ENCODE data around the gene CSF1R. TPM values are rescaled to one million over a fixed set of nuclear protein-coding genes. Genes with fewer than 3 reads are reported as not detected.

Gene CSF1R
- not detected in 2 replicates for total RNA-seq (2021; fragmentation: NEBNext Ultra II Directional; extraction: Animal tissue kit (Norgen Biotek cat#: 25700))
- polyA plus RNA-seq (2011; rRNA removed): 0.12 TPM in 1 of 2 replicates, not detected in the other
- polyA plus RNA-seq (2011; cell fraction: cytosol; rRNA removed): not detected
- not detected for polyA plus RNA-seq (2011; cell fraction: nucleus; rRNA removed)
- polyA plus RNA-seq (2012, experiment 1 of 2): 0.14 TPM in 1 of 4 replicates, not detected in the others
- polyA plus RNA-seq (2012, experiment 2 of 2): 0.08 TPM
- 0.08 TPM for polyA plus RNA-seq (2013, experiment 1 of 2)
- 0.04 TPM for polyA plus RNA-seq (2013, experiment 2 of 2)
- not detected in 2 replicates for polyA minus RNA-seq (2011; rRNA and poly(A)+ RNA removed)
- polyA minus RNA-seq (2011; cell fraction: cytosol; rRNA and poly(A)+ RNA removed): not detected
- not detected for polyA minus RNA-seq (2011; cell fraction: nucleus; rRNA and poly(A)+ RNA removed)
- long read RNA-seq, experiment 1: 0 reads
- long read RNA-seq, experiment 2: 0 reads

- Histone ChIP-seq H4K5ac (ENCODE audit: insufficient read length, low read depth, low read length) (no peak within 1 kb of the TSS), H2BK12ac (ENCODE audit: low read depth, low read length) (no peak within 1 kb of the TSS), H3K9ac (replicated peaks in 1 of 4; ENCODE audit: extremely low read depth in 1 of 4, low read depth in 3 of 4, low read length in 3 of 4) (no peak within 1 kb of the TSS; a peak in 1 of 7 replicates), H3K79me2 (ENCODE audit: control insufficient read depth in 1 of 2, insufficient read depth in 2 of 2, low read length in 2 of 2) (no peaks in the 10 kb centered on the region), H3K23ac (ENCODE audit: insufficient read length) (no peak within 1 kb of the TSS), H2BK20ac (ENCODE audit: low read length) (no peak within 1 kb of the TSS), H3K14ac (ENCODE audit: insufficient read length) (no peak within 1 kb of the TSS), H2BK5ac (ENCODE audit: low read depth, low read length) (no peak within 1 kb of the TSS), H4K8ac (ENCODE audit: extremely low read depth, insufficient read depth, low read length) (peak within 1 kb of the TSS; percentile 11; the same call in 1 of the 2 replicates), H3K36me3 (ENCODE audit: control insufficient read depth in 2 of 4, insufficient read depth in 4 of 4, low read length in 3 of 4) (no peaks in the 10 kb centered on the region), H2BK120ac (replicated peaks; ENCODE audit: low read depth, low read length) (no peak within 1 kb of the TSS), H3K79me1 (ENCODE audit: low read depth, low read length) (no peaks in the 10 kb centered on the region), H3K27ac (ENCODE audit: low read depth, low read length) (no peak within 1 kb of the TSS), H3K4me3 (ENCODE audit: extremely low read depth in 1 of 4, insufficient read depth in 2 of 4, low read depth in 3 of 4, low read length in 4 of 4) (no peak within 1 kb of the TSS), H3K4ac (replicated peaks; ENCODE audit: insufficient read length, low read depth, low read length) (no peak within 1 kb of the TSS), H3K56ac (replicated peaks; ENCODE audit: insufficient read length, low read depth, low read length) (no peak within 1 kb of the TSS), H3K9me3 (ENCODE audit: insufficient read depth in 2 of 2, low read depth in 1 of 2, low read length in 1 of 2) (no peaks in the 10 kb centered on the region), H3K4me1 (replicated peaks in 1 of 4; ENCODE audit: control insufficient read depth in 3 of 4, insufficient read depth in 4 of 4, low read length in 3 of 4) (peaks cover 0 to 6% (median 1%) of the 10 kb centered on the region in 4 experiments; a peak in 5 of 7 replicates), H4K91ac (replicated peaks; ENCODE audit: insufficient read length, low read length) (no peak within 1 kb of the TSS), H3K18ac (ENCODE audit: extremely low read depth, low read length) (no peak within 1 kb of the TSS), H2AFZ (ENCODE audit: low read length) (no peak within 1 kb of the TSS), H3K4me2 (ENCODE audit: insufficient read depth in 1 of 2, low read depth in 2 of 2, low read length in 2 of 2) (no peak within 1 kb of the TSS), H3K23me2 (ENCODE audit: low read depth, low read length) (no peaks in the 10 kb centered on the region; the same call in 1 of the 2 replicates), H3K27me3 (replicated peaks in 1 of 4; ENCODE audit: control insufficient read depth in 3 of 4, extremely low read depth in 1 of 4, insufficient read depth in 3 of 4, low read length in 3 of 4) (no peaks in the 10 kb centered on the region; a peak in 1 of 7 replicates), H4K20me1 (replicated peaks in 1 of 2; ENCODE audit: control insufficient read depth in 1 of 2, insufficient read depth in 2 of 2, low read length in 2 of 2) (no peaks in the 10 kb centered on the region), H2AK5ac (ENCODE audit: low read depth, low read length) (no peak within 1 kb of the TSS), H2BK15ac (ENCODE audit: low read length) (no peak within 1 kb of the TSS; the same call in 1 of the 2 replicates)
- WGBS, 2 experiments (ENCODE audit: extremely low coverage in 1 of 2, insufficient coverage in 1 of 2, insufficient read length in 1 of 2, insufficient replicate concordance in 2 of 2, low coverage in 1 of 2, low lambda C conversion rate in 2 of 2, missing lambda C conversion rate in 1 of 2): 90% methylated on average over 7 of the region's 9 CpGs; no CpG with 5 or more reads in 1 of the 2 experiments
- ChIA-PET POLR2A (ENCODE audit: partially characterized antibody) (interaction anchor here (1.5 kb wide), 1 partner anchor 9 kb away, joined by 6 read pairs; no protein-coding TSS in a partner anchor), CTCF (ENCODE audit: partially characterized antibody) (interaction anchor here (1.0 to 1.7 kb wide), 5 partner anchors 21 to 36 kb away, joined by 3 to 4 read pairs (median 3); no protein-coding TSS in a partner anchor)
- TF ChIP-seq, protein P1, sequence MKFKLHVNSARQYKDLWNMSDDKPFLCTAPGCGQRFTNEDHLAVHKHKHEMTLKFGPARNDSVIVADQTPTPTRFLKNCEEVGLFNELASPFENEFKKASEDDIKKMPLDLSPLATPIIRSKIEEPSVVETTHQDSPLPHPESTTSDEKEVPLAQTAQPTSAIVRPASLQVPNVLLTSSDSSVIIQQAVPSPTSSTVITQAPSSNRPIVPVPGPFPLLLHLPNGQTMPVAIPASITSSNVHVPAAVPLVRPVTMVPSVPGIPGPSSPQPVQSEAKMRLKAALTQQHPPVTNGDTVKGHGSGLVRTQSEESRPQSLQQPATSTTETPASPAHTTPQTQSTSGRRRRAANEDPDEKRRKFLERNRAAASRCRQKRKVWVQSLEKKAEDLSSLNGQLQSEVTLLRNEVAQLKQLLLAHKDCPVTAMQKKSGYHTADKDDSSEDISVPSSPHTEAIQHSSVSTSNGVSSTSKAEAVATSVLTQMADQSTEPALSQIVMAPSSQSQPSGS (IDR thresholded peaks at IDR 0.05; ENCODE audit: low read length): no peak
- TF ChIP-seq TAF1 (IDR thresholded peaks at IDR 0.05; ENCODE audit: low read depth, low read length): no peak
- TF ChIP-seq GABPA (IDR thresholded peaks at IDR 0.05; ENCODE audit: borderline replicate concordance, insufficient read depth, low read length): no peak
- peak in 1 of 2 experiments; percentile 36 for DNase-seq (ENCODE audit: low read depth in 1 of 2, low spot score in 2 of 2)
- no peak for FAIRE-seq
Measured at GRCh38 chr5:150085950-150086715, at the start of gene CSF1R. TSS of gene CSF1R (minus strand) at chr5:150086554. CDS start at chr5:150086427, 127 bp downstream.
